CD4-positive, alpha-beta T cell treated with Interleukin-4 for 4 hours (primary cell): Measurements from ENCODE around the gene NDUFB10.

Experiments
- DNase-seq: peaks from one replicate; pipeline ENCODE4 v3.0.0-alpha.2; 2020

Gene NDUFB10

GRCh38 chr16:2004795-2005517 lies 45.6 kb downstream of the NDUFB10 start:
- DNase-seq = no peak

DNA sequence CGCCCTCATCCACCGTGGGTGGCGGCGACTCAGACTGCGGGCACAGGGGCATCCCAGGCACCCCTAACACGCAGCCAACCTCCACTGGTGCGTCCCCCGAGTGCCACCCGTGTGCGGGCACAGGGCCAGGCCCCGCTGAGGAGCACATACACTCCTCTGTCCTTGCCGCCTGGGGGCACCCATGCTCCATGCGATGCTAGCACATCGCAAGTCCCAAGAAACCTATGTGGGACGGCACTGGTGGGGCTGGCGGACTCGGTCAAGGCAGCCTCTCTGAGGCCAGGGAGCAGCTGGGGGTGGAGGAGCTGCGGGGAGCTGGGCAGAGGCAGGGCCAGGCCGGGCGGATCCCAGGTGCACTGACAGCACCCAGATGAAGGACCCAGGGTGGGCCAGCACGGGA lies 46.3 kb downstream of the NDUFB10 start:
- DNase-seq = no peak

DNA sequence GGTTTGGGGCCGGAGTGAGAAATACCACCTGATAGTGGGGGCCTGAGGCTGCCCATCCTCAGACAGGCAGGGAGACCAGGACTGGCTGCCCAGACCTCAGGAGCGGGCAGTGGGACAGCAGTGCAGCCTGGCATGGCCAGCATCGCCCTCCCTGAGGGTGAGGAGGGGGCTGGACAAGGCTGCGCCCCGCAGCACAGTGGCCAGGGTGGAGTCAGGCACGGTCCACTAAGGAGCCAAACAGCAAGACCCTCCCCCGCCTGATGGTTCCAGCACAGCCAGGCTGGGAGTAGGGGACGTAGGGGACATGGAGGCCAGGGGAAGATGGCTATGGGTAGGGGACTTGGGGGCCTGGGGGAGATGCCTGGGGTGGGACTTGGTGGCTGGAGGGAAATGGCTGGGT lies 47.0 kb downstream of the NDUFB10 start:
- no peak for DNase-seq

DNA sequence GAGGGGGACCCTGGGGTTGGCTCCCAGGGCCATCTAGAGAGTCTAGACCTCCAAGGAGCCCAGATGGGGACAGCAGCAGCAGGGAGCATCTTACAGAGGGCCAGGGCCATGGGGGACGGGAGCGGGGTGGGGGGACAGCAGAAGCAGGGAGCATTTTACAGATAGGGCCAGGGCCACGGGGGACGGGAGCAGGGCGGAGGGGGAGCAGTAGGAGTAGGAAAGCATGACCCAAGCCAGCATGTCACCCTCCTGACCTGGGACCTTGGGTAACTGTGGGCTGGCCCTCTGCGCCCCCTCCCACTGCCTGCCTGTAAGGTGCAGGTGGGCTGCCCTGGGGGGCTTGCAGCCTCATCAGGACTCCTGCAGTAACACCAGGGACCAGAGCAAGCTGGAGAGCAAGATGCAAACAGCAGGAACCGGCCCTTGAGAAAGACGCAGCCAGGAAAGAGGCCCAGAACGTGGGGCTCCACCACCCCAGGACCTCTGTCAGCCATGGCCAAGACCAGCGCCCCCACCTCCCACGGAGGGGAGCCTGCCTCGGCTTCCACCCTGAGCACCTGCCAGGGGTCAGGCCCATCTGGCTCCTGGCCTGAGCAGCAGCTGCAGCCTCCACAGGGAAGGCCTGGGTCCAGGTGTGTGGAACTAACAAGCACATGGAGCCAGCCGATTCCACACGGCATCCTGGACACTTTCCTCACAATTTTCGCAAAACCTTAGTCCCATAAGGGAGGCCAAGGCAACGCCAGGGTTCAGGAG lies 47.9 kb downstream of the NDUFB10 start:
- no peak for DNase-seq

DNA sequence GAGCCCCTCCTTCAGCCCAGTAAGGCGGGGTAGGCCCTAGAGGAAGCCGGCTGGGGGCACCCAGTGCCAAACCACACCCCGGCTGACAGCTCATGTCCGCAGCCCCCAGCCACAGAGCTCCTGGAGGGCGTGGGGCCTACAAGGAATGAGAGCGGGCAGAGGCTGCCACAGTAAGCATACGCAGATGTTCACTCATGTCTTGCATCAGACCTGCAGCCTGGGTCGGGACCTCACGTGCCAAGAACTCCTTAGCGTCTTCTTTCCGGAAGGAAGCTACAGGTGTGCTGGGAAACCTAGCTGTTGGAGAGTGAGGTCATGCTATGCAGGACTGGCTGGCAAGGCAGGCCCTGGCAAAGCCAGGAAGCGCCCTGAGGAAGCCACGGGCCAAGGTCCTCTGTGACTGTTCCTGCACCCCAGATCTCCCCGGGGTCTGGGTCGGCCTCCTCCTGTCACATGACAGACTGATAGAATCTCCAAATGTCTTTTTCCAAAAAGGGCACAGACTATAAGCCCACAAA lies 48.7 kb downstream of the NDUFB10 start:
- peak; percentile 19 for DNase-seq

- DNase-seq = peak; percentile 15
These were observed 49.4 kb downstream of the NDUFB10 start for GRCh38 chr16:2008631-2009163.

DNA sequence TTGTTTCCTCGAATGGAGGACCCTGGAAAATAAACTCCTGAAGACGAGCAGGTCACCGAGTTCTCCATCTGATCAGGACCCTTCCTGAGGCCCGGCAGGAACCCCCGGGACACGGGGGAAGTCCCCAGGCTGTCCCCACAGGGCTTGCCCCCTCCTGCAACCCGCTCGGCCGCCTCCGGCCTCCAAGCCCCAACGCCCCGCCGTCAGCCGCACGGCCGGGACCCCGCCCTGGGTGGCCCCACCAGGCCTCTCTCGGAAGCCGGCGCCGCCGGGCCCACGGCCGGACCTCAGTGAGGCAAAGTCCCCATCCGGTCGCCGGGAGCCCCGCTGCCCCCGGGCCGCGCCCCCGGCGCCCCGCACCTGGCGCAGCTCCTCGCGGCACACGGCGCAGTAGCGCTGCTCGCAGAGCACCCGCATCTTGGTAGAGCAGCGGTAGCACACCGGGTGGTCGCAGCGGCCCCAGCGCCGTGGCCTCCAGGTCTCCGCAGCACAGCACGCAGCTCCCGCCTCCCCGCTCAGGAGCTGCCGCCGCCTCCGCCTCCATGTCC lies 49.9 kb downstream of the NDUFB10 start:
- no peak for DNase-seq

DNA sequence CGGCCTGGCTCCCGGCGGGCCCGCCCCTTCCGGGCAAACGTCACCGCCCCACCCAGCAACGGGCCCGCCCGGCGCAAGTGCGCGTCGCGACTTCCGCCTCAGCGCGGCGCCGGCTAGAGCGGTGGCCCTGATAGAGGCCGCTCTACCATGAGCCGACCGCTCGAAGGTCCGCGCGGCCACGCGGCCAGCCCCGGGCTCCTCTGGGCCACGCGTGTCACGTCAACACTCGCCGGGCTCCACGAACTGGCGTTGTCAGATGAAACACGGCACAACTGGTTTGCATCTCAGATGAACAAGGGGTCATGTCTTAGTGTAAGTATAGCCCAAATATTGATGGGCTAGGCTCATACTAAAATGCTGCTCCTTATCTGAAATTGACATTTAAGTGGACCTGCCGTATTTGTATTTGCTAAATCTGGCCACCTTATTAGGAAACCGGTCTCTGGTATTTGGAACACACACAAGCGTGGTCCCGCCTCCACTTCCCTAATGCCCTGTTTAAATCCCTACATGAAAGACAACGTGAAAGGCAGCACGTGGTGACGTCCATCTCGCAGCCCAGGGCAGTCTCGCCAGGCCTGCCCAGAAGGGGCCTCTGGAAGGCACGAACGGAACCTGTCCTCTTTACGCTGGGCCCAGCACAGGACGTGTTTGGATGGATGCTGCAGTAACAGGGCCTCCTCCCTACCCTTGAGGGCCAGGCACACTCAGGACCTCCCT lies 50.6 kb downstream of the NDUFB10 start, which contains the start of gene ZNF598:
Gene ZNF598 (minus strand): TSS at position 31 of the 720 bp plus-strand sequence.
- peak; percentile 70 for DNase-seq
